OCI-LY1 (cell line): ENCODE data around the gene IBA57.

Experiments used
- EZH2 ChIP-seq: fragments of 200-600 bp; sonication (generic), shearing (Covaris generic); IDR thresholded peaks from 2 replicates; pipeline ENCODE4 v1.8.0; 2017; ENCODE audit warnings: borderline replicate concordance, mixed run types, mild to moderate bottlenecking, antibody characterized with exemption, low read length, moderate library complexity, mixed read lengths
- TF ChIP-seq, protein P1 (sequence below): fragments of 200-600 bp; sonication (generic), shearing (Covaris generic); IDR thresholded peaks from 2 replicates; pipeline ENCODE4 v1.5.1; 2017; ENCODE audit warnings: mild to moderate bottlenecking, antibody characterized with exemption, low read length, moderate library complexity, mixed read lengths

DNA sequence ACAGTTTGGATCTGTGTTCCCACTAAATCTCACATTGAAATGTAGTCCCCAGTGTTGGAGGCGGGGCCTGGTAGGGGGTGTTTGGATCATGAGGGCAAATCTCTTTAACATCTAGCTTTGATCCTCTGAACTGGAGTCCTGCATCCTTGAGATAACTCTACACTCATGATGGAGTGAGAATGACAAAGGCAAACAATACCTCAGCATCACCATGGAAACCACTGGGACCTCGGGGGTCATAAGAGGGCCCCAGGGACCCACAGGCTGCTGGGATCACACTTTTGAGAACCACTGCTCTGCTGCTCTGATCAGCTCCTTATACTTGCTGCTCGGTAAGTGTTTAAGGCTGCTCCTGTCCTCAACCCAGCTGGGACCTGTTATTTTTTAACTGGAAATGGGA, 28.8 kb downstream of the IBA57 start:
- no peak for TF ChIP-seq EZH2
- TF ChIP-seq, protein P1, sequence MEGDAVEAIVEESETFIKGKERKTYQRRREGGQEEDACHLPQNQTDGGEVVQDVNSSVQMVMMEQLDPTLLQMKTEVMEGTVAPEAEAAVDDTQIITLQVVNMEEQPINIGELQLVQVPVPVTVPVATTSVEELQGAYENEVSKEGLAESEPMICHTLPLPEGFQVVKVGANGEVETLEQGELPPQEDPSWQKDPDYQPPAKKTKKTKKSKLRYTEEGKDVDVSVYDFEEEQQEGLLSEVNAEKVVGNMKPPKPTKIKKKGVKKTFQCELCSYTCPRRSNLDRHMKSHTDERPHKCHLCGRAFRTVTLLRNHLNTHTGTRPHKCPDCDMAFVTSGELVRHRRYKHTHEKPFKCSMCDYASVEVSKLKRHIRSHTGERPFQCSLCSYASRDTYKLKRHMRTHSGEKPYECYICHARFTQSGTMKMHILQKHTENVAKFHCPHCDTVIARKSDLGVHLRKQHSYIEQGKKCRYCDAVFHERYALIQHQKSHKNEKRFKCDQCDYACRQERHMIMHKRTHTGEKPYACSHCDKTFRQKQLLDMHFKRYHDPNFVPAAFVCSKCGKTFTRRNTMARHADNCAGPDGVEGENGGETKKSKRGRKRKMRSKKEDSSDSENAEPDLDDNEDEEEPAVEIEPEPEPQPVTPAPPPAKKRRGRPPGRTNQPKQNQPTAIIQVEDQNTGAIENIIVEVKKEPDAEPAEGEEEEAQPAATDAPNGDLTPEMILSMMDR: no peak
